ENCODE results near the gene PPIG.

DNA sequence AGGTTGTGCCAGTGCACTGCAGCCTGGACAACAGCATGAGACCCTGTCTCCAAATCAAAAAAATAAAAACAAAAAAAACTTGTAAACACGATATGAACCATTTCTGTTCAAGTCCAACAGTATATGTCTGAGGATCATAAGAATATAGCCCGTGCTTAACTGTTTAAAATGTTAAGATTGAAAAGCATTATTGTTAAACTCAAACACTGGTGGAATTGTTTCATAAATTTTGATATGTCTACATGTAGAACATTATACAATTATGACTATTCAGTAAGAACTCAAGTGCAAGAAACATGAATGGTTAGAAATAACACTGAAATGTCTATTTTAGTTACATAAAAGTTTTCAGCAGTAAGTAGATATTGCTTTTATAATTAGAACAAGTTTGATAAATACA, 29.7 kb downstream of the PPIG start:
- TF ChIP-seq, protein P1, sequence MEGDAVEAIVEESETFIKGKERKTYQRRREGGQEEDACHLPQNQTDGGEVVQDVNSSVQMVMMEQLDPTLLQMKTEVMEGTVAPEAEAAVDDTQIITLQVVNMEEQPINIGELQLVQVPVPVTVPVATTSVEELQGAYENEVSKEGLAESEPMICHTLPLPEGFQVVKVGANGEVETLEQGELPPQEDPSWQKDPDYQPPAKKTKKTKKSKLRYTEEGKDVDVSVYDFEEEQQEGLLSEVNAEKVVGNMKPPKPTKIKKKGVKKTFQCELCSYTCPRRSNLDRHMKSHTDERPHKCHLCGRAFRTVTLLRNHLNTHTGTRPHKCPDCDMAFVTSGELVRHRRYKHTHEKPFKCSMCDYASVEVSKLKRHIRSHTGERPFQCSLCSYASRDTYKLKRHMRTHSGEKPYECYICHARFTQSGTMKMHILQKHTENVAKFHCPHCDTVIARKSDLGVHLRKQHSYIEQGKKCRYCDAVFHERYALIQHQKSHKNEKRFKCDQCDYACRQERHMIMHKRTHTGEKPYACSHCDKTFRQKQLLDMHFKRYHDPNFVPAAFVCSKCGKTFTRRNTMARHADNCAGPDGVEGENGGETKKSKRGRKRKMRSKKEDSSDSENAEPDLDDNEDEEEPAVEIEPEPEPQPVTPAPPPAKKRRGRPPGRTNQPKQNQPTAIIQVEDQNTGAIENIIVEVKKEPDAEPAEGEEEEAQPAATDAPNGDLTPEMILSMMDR (IDR thresholded peaks at IDR 0.05) = no peak
- no peak for TF ChIP-seq ZFX (IDR thresholded peaks at IDR 0.05; ENCODE audit: borderline replicate concordance)
